Spleen (tissue), 11 donors: ENCODE results near the gene WDR55. TPM values are rescaled to one million over a fixed set of nuclear protein-coding genes. Genes with fewer than 3 reads are reported as not detected.
"Not testable (repeated sequence)": the region's sequence is repeated elsewhere in the genome, so short reads cannot be mapped to it uniquely, and the experiment has no call there.

Experiments
- DNase-seq: peaks from one replicate; pipeline ENCODE4 v3.0.0-alpha.2; 2020
- H3K27ac ChIP-seq, 8 donors: fragments of 200-600 bp; sonication (generic) in 7 of 8; 1 replicate in 4 of 8; 2 replicates in 4 of 8; pipeline versions ENCODE4 v1.5.0 to v1.8.0; 2016 to 2021; ENCODE audit warnings: inconsistent platforms in 4 of 8, mild to moderate bottlenecking in 4 of 8, moderate library complexity in 1 of 8
- H3K27me3 ChIP-seq, 7 donors: fragments of 200-600 bp; sonication (generic) in 6 of 7; replicated peaks in 1 of 7; 1 replicate in 4 of 7; 2 replicates in 3 of 7; pipeline versions ENCODE4 v1.5.0 to v1.8.0; 2016 to 2021; ENCODE audit warnings: inconsistent platforms in 3 of 7, mild to moderate bottlenecking in 1 of 7
- H3K36me3 ChIP-seq, 6 donors: fragments of 200-600 bp; sonication (generic) in 5 of 6; 1 replicate in 4 of 6; 2 replicates in 2 of 6; pipeline versions ENCODE4 v1.5.0 to v1.8.0; 2016 to 2021; ENCODE audit warnings: inconsistent platforms in 2 of 6
- H3K4me1 ChIP-seq, 6 donors: fragments of 200-600 bp; sonication (generic) in 5 of 6; 1 replicate in 3 of 6; 2 replicates in 3 of 6; pipeline versions ENCODE4 v1.5.0 to v1.8.0; 2016 to 2021; ENCODE audit warnings: inconsistent platforms in 3 of 6
- H3K4me3 ChIP-seq, 8 donors: fragments of 200-600 bp; sonication (generic) in 7 of 8; 1 replicate in 4 of 8; 2 replicates in 4 of 8; pipeline versions ENCODE4 v1.5.0 to v1.8.0; 2016 to 2021; ENCODE audit warnings: inconsistent platforms in 4 of 8, mild to moderate bottlenecking in 4 of 8, moderate library complexity in 2 of 8
- H3K9me3 ChIP-seq, 8 donors: fragments of 200-600 bp; sonication (generic) in 7 of 8; 1 replicate in 4 of 8; 2 replicates in 4 of 8; pipeline versions ENCODE4 v1.5.0 to v1.8.0; 2016 to 2021; ENCODE audit warnings: inconsistent platforms in 4 of 8
- CTCF ChIP-seq, 11 experiments: fragments of 200-600 bp in 7 of 11; fragments of 450-650 bp in 4 of 11; sonication (generic) in 4 of 11; IDR thresholded peaks in 8 of 11; conservative IDR thresholded peaks in 3 of 11; 1 replicate in 7 of 11; 2 replicates in 4 of 11; pipeline versions ENCODE4 v1.4.0 to v1.8.0; 2016 to 2021; ENCODE audit warnings: antibody characterized with exemption in 11 of 11, inconsistent platforms in 4 of 11, mild to moderate bottlenecking in 1 of 11
- POLR2A ChIP-seq, 3 donors: fragments of 450-650 bp; IDR thresholded peaks; one replicate each; pipeline ENCODE4 v1.5.1; 2017; ENCODE audit warnings: antibody characterized with exemption in 3 of 3, mild to moderate bottlenecking in 1 of 3
- POLR2AphosphoS5 ChIP-seq, 3 donors: sonication (generic); formaldehyde crosslinking; IDR thresholded peaks; one replicate each; pipeline ENCODE4 v1.5.1; 2017; ENCODE audit warnings: antibody characterized with exemption in 3 of 3
- WGBS, 5 donors: extraction: QIAGEN DNeasy Blood & Tissue Kit in 3 of 5; methylation state at CpG; one replicate each; pipeline versions ENCODE4 v1.1.5 to v1.1.7; 2013 to 2018; 5-methylcytosine and 5-hydroxymethylcytosine counted together
- intact Hi-C: fragments of 100-400 bp; cut with DNase I; formaldehyde crosslinking; loops from one replicate; pipeline ENCODE4 v1.15.0; 2023; ENCODE audit warnings: low total_unique reads
- microRNA-seq, 3 donors: library from miRNA; unstranded; fragments of <30 nt; microRNA quantifications; one replicate each; pipeline versions ENCODE4 to v1.1.0, GENCODE V29; 2019 to 2020
- polyA plus RNA-seq, 3 donors: library from polyadenylated mRNA; stranded (reverse); fragments of 200-250 nt; gene quantifications; one replicate each; pipeline ENCODE4 v1.2.1, GENCODE V29; 2013
- small RNA-seq, 4 donors: library from RNA; depleted of rRNA; stranded (forward); fragments of <200 nt; gene quantifications; one replicate each; pipeline ENCODE3, GENCODE V24; 2016
- total RNA-seq, 7 donors: library from RNA; depleted of rRNA in 3 of 7; stranded (reverse); fragments of >200 nt in 3 of 7; fragmentation: NEBNext Ultra II Directional in 4 of 7; extraction: Animal tissue kit (Norgen Biotek cat#: 25700) in 4 of 7; gene quantifications; one replicate each; pipeline versions ENCODE4 v1.1.0 to v1.2.1, GENCODE V29; 2016 to 2021
- donor health status: healthy with polysubstance abuse.
- donor health status: DM: no; HTN: no; CAD: no; lungs with moderate emphysema.
- donor health status: DM: no; HTN: no; CAD: no.
- donor health status: Bipolar disorder and iron deficiency.
- donor health status: healthy.
- donor health status: DM: no; HTN: no; CAD: no.
- donor health status: DM: yes; HTN: yes; CAD: no.

Gene WDR55
- total and polyA plus RNA-seq, 10 donors: 14.2 to 30.8 (median 24.8) TPM

- H3K27ac ChIP-seq: no peak overlapping the region
- H3K9me3 ChIP-seq: no peaks in the 10 kb centered on the region
- intact Hi-C loops: loop anchor here (10.0 kb wide), 1 partner anchor 339 kb away; no protein-coding TSS in a partner anchor
- H3K27me3 ChIP-seq: no peaks in the 10 kb centered on the region
- DNase-seq: no peak
- TF ChIP-seq POLR2AphosphoS5 (IDR thresholded peaks at IDR 0.05): no peak
- no peak for TF ChIP-seq POLR2A (IDR thresholded peaks at IDR 0.05)
- TF ChIP-seq CTCF (IDR thresholded peaks at IDR 0.05 in 8 of 11, conservative IDR thresholded peaks at IDR 0.05 in 3 of 11): no peak
- H3K4me1 ChIP-seq: peaks cover 0 to 19% (median 11%) of the 10 kb centered on the region in 6 donors
- no peak overlapping the region for H3K4me3 ChIP-seq
- 86 to 97% (median 92%) methylated on average over 1 of the region's 1 CpG for WGBS, 5 donors
- H3K36me3 ChIP-seq: no peaks in the 10 kb centered on the region
Measured at GRCh38 chr5:140713562-140714094, 48.9 kb downstream of the WDR55 start.

- 93 to 98% (median 95%) methylated on average over 2 of the region's 2 CpGs for WGBS, 5 donors
- not testable (repeated sequence) for DNase-seq, H3K9me3 ChIP-seq, H3K27ac ChIP-seq, H3K27me3 ChIP-seq, H3K36me3 ChIP-seq, H3K4me3 ChIP-seq
- H3K4me1 ChIP-seq: peaks cover 0 to 19% (median 11%) of the 10 kb centered on the region in 6 donors
- intact Hi-C loops: loop anchor here (10.0 kb wide), 1 partner anchor 341 kb away; no protein-coding TSS in a partner anchor
Measured at GRCh38 chr5:140716238-140716637, 51.5 kb downstream of the WDR55 start.

GRCh38 chr5:140718266-140718592, 53.5 kb downstream of the WDR55 start:
- H3K9me3 ChIP-seq: no peaks in the 10 kb centered on the region
- intact Hi-C loops: loop anchor here (10.0 kb wide), 1 partner anchor 343 kb away; no protein-coding TSS in a partner anchor
- H3K4me1 ChIP-seq: peaks cover 0 to 10% (median 4%) of the 10 kb centered on the region in 6 donors
- WGBS, 5 donors: 80 to 92% (median 88%) methylated on average over 7 of the region's 7 CpGs
- no peak overlapping the region for H3K27ac ChIP-seq
- DNase-seq: no peak
- H3K27me3 ChIP-seq: peaks cover 0 to 14% (median 0%) of the 10 kb centered on the region in 7 donors
- H3K36me3 ChIP-seq: no peaks in the 10 kb centered on the region
- TF ChIP-seq CTCF (IDR thresholded peaks at IDR 0.05 in 8 of 11, conservative IDR thresholded peaks at IDR 0.05 in 3 of 11) (no peak), POLR2AphosphoS5 (IDR thresholded peaks at IDR 0.05) (no peak), POLR2A (IDR thresholded peaks at IDR 0.05) (no peak)
- H3K4me3 ChIP-seq: no peak overlapping the region

GRCh38 chr5:140720738-140721137, 56.0 kb downstream of the WDR55 start:
- DNase-seq: not testable (repeated sequence)
- 50 to 68% (median 54%) methylated on average over 6 of the region's 6 CpGs for WGBS, 5 donors

GRCh38 chr5:140721395-140721794, 56.7 kb downstream of the WDR55 start:
- WGBS, 5 donors: 84 to 87% (median 87%) methylated on average over 5 of the region's 5 CpGs
- H3K27ac ChIP-seq, intact Hi-C loops, H3K36me3 ChIP-seq, DNase-seq, H3K9me3 ChIP-seq, H3K4me3 ChIP-seq: not testable (repeated sequence)
- H3K27me3 ChIP-seq: peaks cover 0 to 33% (median 0%) of the 10 kb centered on the region in 7 donors
- peaks cover 0 to 18% (median 4%) of the 10 kb centered on the region in 6 donors for H3K4me1 ChIP-seq

More at GRCh38 chr5:140720738-140721137, 56.0 kb downstream of the WDR55 start:
- H3K36me3 ChIP-seq, H3K27ac ChIP-seq, H3K4me3 ChIP-seq, intact Hi-C loops, H3K9me3 ChIP-seq: not testable (repeated sequence)
- Histone ChIP-seq H3K4me1 (peaks cover 0 to 11% (median 4%) of the 10 kb centered on the region in 6 donors), H3K27me3 (peaks cover 0 to 30% (median 0%) of the 10 kb centered on the region in 7 donors)

Small RNAs within 50 kb of the gene (microRNA-seq; reads per million reads assigned to microRNA genes)
- 1.4 to 3.5 (median 2.3) reads per million in 3 donors for gene MIR3655

Small RNAs within 50 kb of the gene (small RNA-seq; reads per million reads assigned to genes)
- 84.8 to 205 (median 157) reads per million in 4 donors for gene VTRNA1-1
- 0.83 to 1.8 (median 1.3) reads per million in 4 donors for gene VTRNA1-2

Other genes with a start within 250 kb of the WDR55 start
- gene EIF4EBP3, start 117.2 kb upstream of the WDR55 start, total RNA-seq: 10 to 100 TPM; 11.5 to 24.5 (median 16.2) TPM
- 10 to 100 TPM; 60.9 to 75.6 (median 61.6) TPM for gene EIF4EBP3, start 117.2 kb upstream of the WDR55 start, polyA plus RNA-seq
- gene SRA1, start 107.4 kb upstream of the WDR55 start, total RNA-seq: 10 to 100 TPM; 22.9 to 33.5 (median 25.4) TPM
- gene SRA1, start 107.4 kb upstream of the WDR55 start, polyA plus RNA-seq: 10 to 100 TPM; 32.6 to 42.1 (median 36.6) TPM
- 10 to 100 TPM; 31.9 to 57.8 (median 42.2) TPM for gene APBB3, start 100.3 kb upstream of the WDR55 start, total RNA-seq
- 10 to 100 TPM; 26.0 to 43.4 (median 41.0) TPM for gene APBB3, start 100.3 kb upstream of the WDR55 start, polyA plus RNA-seq
- 10 to 100 TPM; 44.1 to 64.0 (median 58.7) TPM for gene SLC35A4, start 100.1 kb upstream of the WDR55 start, total RNA-seq
- 10 to 100 TPM; 23.3 to 40.8 (median 27.7) TPM for gene SLC35A4, start 100.1 kb upstream of the WDR55 start, polyA plus RNA-seq
- 100 to 1,000 TPM in 4 of 7 donors, 10 to 100 TPM in 3; 80.2 to 209 (median 101) TPM for gene CD14, start 31.7 kb upstream of the WDR55 start, total RNA-seq
- 10 to 100 TPM; 40.2 to 60.9 (median 48.9) TPM for gene CD14, start 31.7 kb upstream of the WDR55 start, polyA plus RNA-seq
- gene TMCO6, start 25.5 kb upstream of the WDR55 start, total RNA-seq: 10 to 100 TPM; 18.3 to 55.2 (median 24.5) TPM
- 10 to 100 TPM; 12.0 to 21.0 (median 18.2) TPM for gene TMCO6, start 25.5 kb upstream of the WDR55 start, polyA plus RNA-seq
- 10 to 100 TPM; 35.1 to 61.4 (median 46.9) TPM for gene NDUFA2, start 17.3 kb upstream of the WDR55 start, total RNA-seq
- gene NDUFA2, start 17.3 kb upstream of the WDR55 start, polyA plus RNA-seq: 100 to 1,000 TPM; 211 to 237 (median 216) TPM
- gene IK, start 17.1 kb upstream of the WDR55 start, total RNA-seq: 100 to 1,000 TPM in 2 of 7 donors, 10 to 100 TPM in 5; 77.2 to 139 (median 90.4) TPM
- 10 to 100 TPM; 61.1 to 68.0 (median 64.4) TPM for gene IK, start 17.1 kb upstream of the WDR55 start, polyA plus RNA-seq
- gene DND1, start 8.7 kb downstream of the WDR55 start, total RNA-seq: 1 to 10 TPM; 1.2 to 2.8 (median 1.8) TPM
- gene DND1, start 8.7 kb downstream of the WDR55 start, polyA plus RNA-seq: 1 to 10 TPM; 2.2 to 4.7 (median 3.8) TPM
- gene HARS1, start 26.5 kb downstream of the WDR55 start, total RNA-seq: 10 to 100 TPM; 41.9 to 53.9 (median 47.6) TPM
- 10 to 100 TPM; 38.4 to 46.3 (median 45.5) TPM for gene HARS1, start 26.5 kb downstream of the WDR55 start, polyA plus RNA-seq
- gene HARS2, start 26.6 kb downstream of the WDR55 start, total RNA-seq: 10 to 100 TPM; 30.2 to 40.8 (median 37.2) TPM
- 10 to 100 TPM; 16.5 to 26.1 (median 24.1) TPM for gene HARS2, start 26.6 kb downstream of the WDR55 start, polyA plus RNA-seq
- 10 to 100 TPM; 34.4 to 52.3 (median 43.1) TPM for gene ZMAT2, start 35.5 kb downstream of the WDR55 start, total RNA-seq
- gene ZMAT2, start 35.5 kb downstream of the WDR55 start, polyA plus RNA-seq: 10 to 100 TPM; 44.1 to 80.3 (median 57.8) TPM
- gene PCDHA1, start 121.2 kb downstream of the WDR55 start, total RNA-seq: not detected
- under 1 TPM in 1 of 3 donors, not detected in 2; 0.05 TPM for gene PCDHA1, start 121.2 kb downstream of the WDR55 start, polyA plus RNA-seq
- gene PCDHA2, start 129.9 kb downstream of the WDR55 start, total RNA-seq: under 1 TPM in 1 of 7 donors, not detected in 6; 0.09 TPM
- gene PCDHA2, start 129.9 kb downstream of the WDR55 start, polyA plus RNA-seq: under 1 TPM in 1 of 3 donors, not detected in 2; 0.03 TPM
- 1 to 10 TPM in 1 of 7 donors, under 1 TPM in 5, not detected in 1; 0.07 to 2.3 (median 0.61) TPM for gene PCDHA3, start 136.2 kb downstream of the WDR55 start, total RNA-seq
- under 1 TPM in 2 of 3 donors, not detected in 1; 0.03 to 0.08 TPM for gene PCDHA3, start 136.2 kb downstream of the WDR55 start, polyA plus RNA-seq
- 1 to 10 TPM in 1 of 7 donors, under 1 TPM in 6; 0.13 to 1.2 (median 0.51) TPM for gene PCDHA4, start 142.2 kb downstream of the WDR55 start, total RNA-seq
- gene PCDHA4, start 142.2 kb downstream of the WDR55 start, polyA plus RNA-seq: under 1 TPM in 1 of 3 donors, not detected in 2; 0.23 TPM
- gene PCDHA5, start 156.7 kb downstream of the WDR55 start, total RNA-seq: under 1 TPM in 6 of 7 donors, not detected in 1; 0.09 to 0.46 (median 0.13) TPM
- gene PCDHA5, start 156.7 kb downstream of the WDR55 start, polyA plus RNA-seq: under 1 TPM in 1 of 3 donors, not detected in 2; 0.03 TPM
- gene PCDHA6, start 163.1 kb downstream of the WDR55 start, total RNA-seq: under 1 TPM in 5 of 7 donors, not detected in 2; 0.14 to 0.85 (median 0.34) TPM
- gene PCDHA6, start 163.1 kb downstream of the WDR55 start, polyA plus RNA-seq: under 1 TPM; 0.02 to 0.06 (median 0.04) TPM
- under 1 TPM in 5 of 7 donors, not detected in 2; 0.14 to 0.72 (median 0.43) TPM for gene PCDHA7, start 169.4 kb downstream of the WDR55 start, total RNA-seq
- gene PCDHA7, start 169.4 kb downstream of the WDR55 start, polyA plus RNA-seq: under 1 TPM; 0.03 to 0.41 (median 0.11) TPM
- gene PCDHA8, start 176.3 kb downstream of the WDR55 start, total RNA-seq: under 1 TPM in 5 of 7 donors, not detected in 2; 0.11 to 0.52 (median 0.25) TPM
- not detected for gene PCDHA8, start 176.3 kb downstream of the WDR55 start, polyA plus RNA-seq
- under 1 TPM in 5 of 7 donors, not detected in 2; 0.13 to 0.98 (median 0.17) TPM for gene PCDHA9, start 183.5 kb downstream of the WDR55 start, total RNA-seq
- not detected for gene PCDHA9, start 183.5 kb downstream of the WDR55 start, polyA plus RNA-seq
- 1 to 10 TPM in 3 of 7 donors, under 1 TPM in 4; 0.34 to 1.4 (median 0.60) TPM for gene PCDHA10, start 191.0 kb downstream of the WDR55 start, total RNA-seq
- under 1 TPM in 2 of 3 donors, not detected in 1; 0.02 to 0.03 TPM for gene PCDHA10, start 191.0 kb downstream of the WDR55 start, polyA plus RNA-seq
- gene PCDHA11, start 204.1 kb downstream of the WDR55 start, total RNA-seq: under 1 TPM in 6 of 7 donors, not detected in 1; 0.11 to 0.79 (median 0.31) TPM
- not detected for gene PCDHA11, start 204.1 kb downstream of the WDR55 start, polyA plus RNA-seq
- under 1 TPM in 4 of 7 donors, not detected in 3; 0.17 to 0.79 (median 0.32) TPM for gene PCDHA12, start 210.4 kb downstream of the WDR55 start, total RNA-seq
- gene PCDHA12, start 210.4 kb downstream of the WDR55 start, polyA plus RNA-seq: under 1 TPM in 1 of 3 donors, not detected in 2; 0.06 TPM
- gene PCDHA13, start 217.2 kb downstream of the WDR55 start, total RNA-seq: under 1 TPM in 5 of 7 donors, not detected in 2; 0.22 to 0.79 (median 0.46) TPM
- gene PCDHA13, start 217.2 kb downstream of the WDR55 start, polyA plus RNA-seq: under 1 TPM in 2 of 3 donors, not detected in 1; 0.20 to 0.21 TPM